HepG2 (cell line): ENCODE measurements around the gene LAMB3. TPM values are rescaled to one million over a fixed set of nuclear protein-coding genes. Genes with fewer than 3 reads are reported as not detected.

Experiments
- ATF4 ChIP-seq, 2 experiments: fragments of 450-650 bp in 1 of 2; sonication (generic) in 1 of 2; formaldehyde crosslinking; IDR thresholded peaks; 2 replicates each; pipeline versions ENCODE4 v1.5.0 to v1.8.0; 2020 to 2022; ENCODE audit warnings: mild to moderate bottlenecking in 1 of 2, missing genetic modification reagents in 1 of 2
- EZH2 ChIP-seq: conservative IDR thresholded peaks from 2 replicates; pipeline ENCODE4 v1.6.1; 2012; ENCODE audit warnings: mild to moderate bottlenecking, low read depth, low read length, moderate library complexity
- FOXK1 ChIP-seq: sonication (generic); formaldehyde crosslinking; IDR thresholded peaks from 2 replicates; pipeline ENCODE4 v1.4.0; 2020; ENCODE audit warnings: low read depth, missing genetic modification reagents, borderline replicate concordance
- HNRNPK ChIP-seq: fragments of 200-400 bp; formaldehyde crosslinking; IDR thresholded peaks from 2 replicates; pipeline ENCODE4 v1.6.1; 2018; ENCODE audit warnings: low read length, low read depth, moderate library complexity, mild to moderate bottlenecking; ENCODE audit not compliant: poor library complexity, severe bottlenecking
- KDM5A ChIP-seq: fragments of 200-600 bp; sonication (generic); IDR thresholded peaks from 2 replicates; pipeline ENCODE4 v1.7.0; 2018; ENCODE audit warnings: antibody characterized with exemption, mild to moderate bottlenecking, low read length, borderline replicate concordance
- REL ChIP-seq: sonication (generic); formaldehyde crosslinking; conservative IDR thresholded peaks from 2 replicates; pipeline ENCODE4 v1.8.0; 2022; ENCODE audit warnings: mild to moderate bottlenecking, missing genetic modification reagents, moderate library complexity
- UBTF ChIP-seq: sonication (generic); formaldehyde crosslinking; IDR thresholded peaks from 2 replicates; pipeline ENCODE4 v1.4.0; 2020; ENCODE audit warnings: mild to moderate bottlenecking, missing genetic modification reagents
- ZFP41 ChIP-seq: sonication (generic); formaldehyde crosslinking; IDR thresholded peaks from 2 replicates; pipeline ENCODE4 v1.4.0; 2020; ENCODE audit warnings: mild to moderate bottlenecking, missing genetic modification reagents, borderline replicate concordance
- ZNF12 ChIP-seq: sonication (generic); formaldehyde crosslinking; IDR thresholded peaks from 2 replicates; pipeline ENCODE4 v1.5.0; 2020; ENCODE audit warnings: missing genetic modification reagents
- ZNF24 ChIP-seq: fragments of 450-650 bp; IDR thresholded peaks from 2 replicates; pipeline ENCODE4 v1.6.1; 2017; ENCODE audit warnings: antibody characterized with exemption, mild to moderate bottlenecking
- ZNF430 ChIP-seq: sonication (generic); formaldehyde crosslinking; IDR thresholded peaks from 2 replicates; pipeline ENCODE4 v1.9.0; 2021; ENCODE audit warnings: mild to moderate bottlenecking, missing genetic modification reagents
- ZNF496 ChIP-seq: sonication (generic); formaldehyde crosslinking; IDR thresholded peaks from 2 replicates; pipeline ENCODE4 v1.8.1; 2023; ENCODE audit warnings: mild to moderate bottlenecking, moderate library complexity, missing genetic modification reagents; ENCODE audit not compliant: insufficient replicate concordance
- ZNF747 ChIP-seq: sonication (generic); formaldehyde crosslinking; IDR thresholded peaks from 2 replicates; pipeline ENCODE4 v1.8.1; 2023; ENCODE audit warnings: missing genetic modification reagents, mild to moderate bottlenecking, borderline replicate concordance
- ZNF800 ChIP-seq: sonication (generic); formaldehyde crosslinking; IDR thresholded peaks from 2 replicates; pipeline ENCODE4 v1.4.0; 2020; ENCODE audit warnings: missing genetic modification reagents
- polyA plus RNA-seq, 8 experiments: library from polyadenylated mRNA; depleted of rRNA in 3 of 8; stranded (reverse) in 7 of 8; unstranded in 1 of 8; fragments of >200 nt; fragmentation: Illumina TruSeq in 4 of 8; extraction: Trizol in 4 of 8; gene quantifications; 2 replicates each; pipeline versions ENCODE4 v1.2.1 to v1.2.3, GENCODE V29; 2011 to 2016; ENCODE audit warnings: low read depth in 4 of 8, missing spikeins in 1 of 8, mixed read lengths in 1 of 8; ENCODE audit not compliant: insufficient read depth in 1 of 8
- total RNA-seq, 5 experiments: library from RNA; depleted of rRNA; stranded (reverse); fragments of >200 nt; fragmentation: Illumina TruSeq; extraction: Trizol; gene quantifications; 2 replicates each; pipeline ENCODE4 v1.2.3, GENCODE V29; 2016; ENCODE audit warnings: low read depth in 1 of 5
- TF ChIP-seq, protein P1 (sequence below): sonication (generic); formaldehyde crosslinking; IDR thresholded peaks from 2 replicates; pipeline ENCODE4 v1.9.0; 2021; ENCODE audit warnings: missing genetic modification reagents, borderline replicate concordance
- TF ChIP-seq, protein P2 (sequence below): sonication (generic); formaldehyde crosslinking; IDR thresholded peaks from 2 replicates; pipeline ENCODE4 v1.8.1; 2023; ENCODE audit warnings: mild to moderate bottlenecking, missing genetic modification reagents
- TF ChIP-seq, protein P3 (sequence below): sonication (generic); formaldehyde crosslinking; IDR thresholded peaks from 2 replicates; pipeline ENCODE4 v1.4.0; 2020; ENCODE audit warnings: missing genetic modification reagents

LAMB3 gene
- total and polyA plus RNA-seq, 2 of the 13 experiments (the other 11 are each of a cell fraction or from before 2014, with no cell fraction given): 0.18 to 0.24 TPM

GRCh38 chr1:209674957-209675564 lies 22.8 kb upstream of the LAMB3 start, which contains the start of gene G0S2 (continued):
- TF ChIP-seq, protein P1, sequence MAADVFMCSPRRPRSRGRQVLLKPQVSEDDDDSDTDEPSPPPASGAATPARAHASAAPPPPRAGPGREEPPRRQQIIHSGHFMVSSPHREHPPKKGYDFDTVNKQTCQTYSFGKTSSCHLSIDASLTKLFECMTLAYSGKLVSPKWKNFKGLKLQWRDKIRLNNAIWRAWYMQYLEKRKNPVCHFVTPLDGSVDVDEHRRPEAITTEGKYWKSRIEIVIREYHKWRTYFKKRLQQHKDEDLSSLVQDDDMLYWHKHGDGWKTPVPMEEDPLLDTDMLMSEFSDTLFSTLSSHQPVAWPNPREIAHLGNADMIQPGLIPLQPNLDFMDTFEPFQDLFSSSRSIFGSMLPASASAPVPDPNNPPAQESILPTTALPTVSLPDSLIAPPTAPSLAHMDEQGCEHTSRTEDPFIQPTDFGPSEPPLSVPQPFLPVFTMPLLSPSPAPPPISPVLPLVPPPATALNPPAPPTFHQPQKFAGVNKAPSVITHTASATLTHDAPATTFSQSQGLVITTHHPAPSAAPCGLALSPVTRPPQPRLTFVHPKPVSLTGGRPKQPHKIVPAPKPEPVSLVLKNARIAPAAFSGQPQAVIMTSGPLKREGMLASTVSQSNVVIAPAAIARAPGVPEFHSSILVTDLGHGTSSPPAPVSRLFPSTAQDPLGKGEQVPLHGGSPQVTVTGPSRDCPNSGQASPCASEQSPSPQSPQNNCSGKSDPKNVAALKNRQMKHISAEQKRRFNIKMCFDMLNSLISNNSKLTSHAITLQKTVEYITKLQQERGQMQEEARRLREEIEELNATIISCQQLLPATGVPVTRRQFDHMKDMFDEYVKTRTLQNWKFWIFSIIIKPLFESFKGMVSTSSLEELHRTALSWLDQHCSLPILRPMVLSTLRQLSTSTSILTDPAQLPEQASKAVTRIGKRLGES (CRISPR knock-in tag): peak; percentile 86
- no peak for TF ChIP-seq HNRNPK
- no peak for TF ChIP-seq ZNF496
- TF ChIP-seq EZH2: 0 out of 2 replicates have a peak, but pooled peaks have one; percentile 46
- no peak for TF ChIP-seq ZNF747 (CRISPR knock-in tag)
- TF ChIP-seq ZNF430 (CRISPR knock-in tag): no peak
- TF ChIP-seq, protein P2, sequence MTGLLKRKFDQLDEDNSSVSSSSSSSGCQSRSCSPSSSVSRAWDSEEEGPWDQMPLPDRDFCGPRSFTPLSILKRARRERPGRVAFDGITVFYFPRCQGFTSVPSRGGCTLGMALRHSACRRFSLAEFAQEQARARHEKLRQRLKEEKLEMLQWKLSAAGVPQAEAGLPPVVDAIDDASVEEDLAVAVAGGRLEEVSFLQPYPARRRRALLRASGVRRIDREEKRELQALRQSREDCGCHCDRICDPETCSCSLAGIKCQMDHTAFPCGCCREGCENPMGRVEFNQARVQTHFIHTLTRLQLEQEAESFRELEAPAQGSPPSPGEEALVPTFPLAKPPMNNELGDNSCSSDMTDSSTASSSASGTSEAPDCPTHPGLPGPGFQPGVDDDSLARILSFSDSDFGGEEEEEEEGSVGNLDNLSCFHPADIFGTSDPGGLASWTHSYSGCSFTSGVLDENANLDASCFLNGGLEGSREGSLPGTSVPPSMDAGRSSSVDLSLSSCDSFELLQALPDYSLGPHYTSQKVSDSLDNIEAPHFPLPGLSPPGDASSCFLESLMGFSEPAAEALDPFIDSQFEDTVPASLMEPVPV: no peak
- TF ChIP-seq REL (CRISPR knock-in tag): no peak
- TF ChIP-seq KDM5A: no peak
- TF ChIP-seq, protein P3, sequence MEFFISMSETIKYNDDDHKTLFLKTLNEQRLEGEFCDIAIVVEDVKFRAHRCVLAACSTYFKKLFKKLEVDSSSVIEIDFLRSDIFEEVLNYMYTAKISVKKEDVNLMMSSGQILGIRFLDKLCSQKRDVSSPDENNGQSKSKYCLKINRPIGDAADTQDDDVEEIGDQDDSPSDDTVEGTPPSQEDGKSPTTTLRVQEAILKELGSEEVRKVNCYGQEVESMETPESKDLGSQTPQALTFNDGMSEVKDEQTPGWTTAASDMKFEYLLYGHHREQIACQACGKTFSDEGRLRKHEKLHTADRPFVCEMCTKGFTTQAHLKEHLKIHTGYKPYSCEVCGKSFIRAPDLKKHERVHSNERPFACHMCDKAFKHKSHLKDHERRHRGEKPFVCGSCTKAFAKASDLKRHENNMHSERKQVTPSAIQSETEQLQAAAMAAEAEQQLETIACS (CRISPR knock-in tag): no peak
- peak; percentile 50; the same call in 1 of the 2 replicates for TF ChIP-seq ZNF800 (CRISPR knock-in tag)
- TF ChIP-seq ZNF12 (CRISPR knock-in tag): no peak
- TF ChIP-seq FOXK1 (CRISPR knock-in tag): no peak
- TF ChIP-seq UBTF (CRISPR knock-in tag): 0 out of 2 replicates have a peak, but pooled peaks have one; percentile 12
- TF ChIP-seq ZFP41 (CRISPR knock-in tag): no peak
- no peak for TF ChIP-seq ZNF24
- peak in 1 of 2 experiments; percentile 45; a peak in 1 of 4 replicates for TF ChIP-seq ATF4 (CRISPR knock-in tag; IDR thresholded peaks at IDR 0.05)
